Mesenchymal stem cell (in vitro differentiated cells and primary cell): Measurements from ENCODE around the gene ISLR2.

ENCODE experiments used
- DNase-seq: peaks from one replicate; pipeline ENCODE4 v3.0.0-alpha.2; 2013
- H2AFZ ChIP-seq: one replicate; pipeline ENCODE4 v1.6.1; 2013; ENCODE audit warnings: low read depth, mild to moderate bottlenecking, control low read depth, inconsistent platforms, low read length, moderate library complexity
- H2AK5ac ChIP-seq: 2 replicates; pipeline ENCODE4 v1.6.1; 2013; ENCODE audit warnings: low read length, moderate library complexity, mild to moderate bottlenecking, inconsistent platforms; ENCODE audit not compliant: severe bottlenecking
- H2BK120ac ChIP-seq: one replicate; pipeline ENCODE4 v1.6.1; 2013; ENCODE audit warnings: low read depth, mild to moderate bottlenecking, inconsistent platforms, low read length, moderate library complexity
- H2BK12ac ChIP-seq, 2 experiments: one replicate each; pipeline ENCODE4 v1.6.1; 2013; ENCODE audit warnings: inconsistent platforms in 2 of 2, low read length in 2 of 2, mild to moderate bottlenecking in 2 of 2, moderate library complexity in 2 of 2, control low read depth in 1 of 2
- H2BK15ac ChIP-seq: one replicate; pipeline ENCODE4 v1.6.1; 2013; ENCODE audit warnings: mild to moderate bottlenecking, low read depth, inconsistent platforms; ENCODE audit not compliant: poor library complexity, severe bottlenecking
- H2BK5ac ChIP-seq: 2 replicates; pipeline ENCODE4 v1.6.1; 2013; ENCODE audit warnings: low read depth, mild to moderate bottlenecking, low read length, control low read depth, inconsistent platforms; ENCODE audit not compliant: poor library complexity, severe bottlenecking
- H3K14ac ChIP-seq, 2 experiments: one replicate each; pipeline ENCODE4 v1.6.1; 2013; ENCODE audit warnings: inconsistent platforms in 2 of 2, low read length in 2 of 2, control low read depth in 1 of 2, mild to moderate bottlenecking in 1 of 2, moderate library complexity in 1 of 2
- H3K18ac ChIP-seq, 2 experiments: one replicate each; pipeline ENCODE4 v1.6.1; 2013; ENCODE audit warnings: inconsistent platforms in 2 of 2, low read length in 2 of 2, control low read depth in 1 of 2, low read depth in 1 of 2, mild to moderate bottlenecking in 1 of 2
- H3K23ac ChIP-seq, 2 experiments: one replicate each; pipeline ENCODE4 v1.6.1; 2013; ENCODE audit warnings: inconsistent platforms in 2 of 2, low read length in 2 of 2, mild to moderate bottlenecking in 2 of 2, moderate library complexity in 2 of 2, control low read depth in 1 of 2
- H3K27ac ChIP-seq: 2 replicates; pipeline ENCODE4 v1.5.1; 2013; ENCODE audit warnings: mild to moderate bottlenecking, moderate library complexity, low read length, control low read depth, inconsistent platforms; ENCODE audit not compliant: poor library complexity, severe bottlenecking
- H3K27me3 ChIP-seq, 2 experiments: 2 replicates each; pipeline versions ENCODE4 v1.6.1 to v1.7.0; 2013; ENCODE audit warnings: low read length in 2 of 2, mild to moderate bottlenecking in 2 of 2, moderate library complexity in 2 of 2, control low read depth in 1 of 2, inconsistent platforms in 1 of 2; ENCODE audit not compliant: control insufficient read depth in 1 of 2, insufficient read depth in 1 of 2
- H3K36me3 ChIP-seq, 2 experiments: 2 replicates each; pipeline versions ENCODE4 v1.6.1 to v1.7.0; 2013; ENCODE audit warnings: low read length in 2 of 2, control low read depth in 1 of 2, inconsistent platforms in 1 of 2, low read depth in 1 of 2, mild to moderate bottlenecking in 1 of 2; ENCODE audit not compliant: insufficient read depth in 2 of 2, control insufficient read depth in 1 of 2
- H3K4ac ChIP-seq, 2 experiments: one replicate each; pipeline ENCODE4 v1.6.1; 2013; ENCODE audit warnings: inconsistent platforms in 2 of 2, low read length in 2 of 2, mild to moderate bottlenecking in 2 of 2, moderate library complexity in 2 of 2, control low read depth in 1 of 2, low read depth in 1 of 2
- H3K4me1 ChIP-seq: 2 replicates; pipeline ENCODE4 v1.6.1; 2013; ENCODE audit warnings: low read depth, low read length, control low read depth; ENCODE audit not compliant: control insufficient read depth, insufficient read depth
- H3K4me2 ChIP-seq: 2 replicates; pipeline ENCODE4 v1.6.1; 2013; ENCODE audit warnings: low read length, mild to moderate bottlenecking, inconsistent platforms; ENCODE audit not compliant: poor library complexity, severe bottlenecking
- H3K4me3 ChIP-seq, 2 experiments: 2 replicates each; pipeline versions ENCODE4 v1.5.1 to v1.7.0; 2013; ENCODE audit warnings: low read length in 2 of 2, mild to moderate bottlenecking in 2 of 2, control low read depth in 1 of 2, low read depth in 1 of 2; ENCODE audit not compliant: insufficient read depth in 1 of 2
- H3K79me1 ChIP-seq: replicated peaks from 2 replicates; pipeline ENCODE4 v1.6.1; 2013; ENCODE audit warnings: mild to moderate bottlenecking, control low read depth, low read length, inconsistent platforms; ENCODE audit not compliant: poor library complexity, severe bottlenecking
- H3K9ac ChIP-seq: 2 replicates; pipeline ENCODE4 v1.7.0; 2013; ENCODE audit warnings: mild to moderate bottlenecking, low read length, moderate library complexity
- H3K9me3 ChIP-seq: 2 replicates; pipeline ENCODE4 v1.7.0; 2013; ENCODE audit warnings: mild to moderate bottlenecking, low read length; ENCODE audit not compliant: control insufficient read depth
- H4K8ac ChIP-seq: one replicate; pipeline ENCODE4 v1.6.1; 2013; ENCODE audit warnings: inconsistent platforms, mild to moderate bottlenecking, low read length, moderate library complexity
- H4K91ac ChIP-seq: one replicate; pipeline ENCODE4 v1.6.1; 2013; ENCODE audit warnings: mild to moderate bottlenecking, low read length, inconsistent platforms
- WGBS: methylation state at CpG from one replicate; pipeline ENCODE4 v1.1.7; 2013; ENCODE audit warnings: mixed read lengths; 5-methylcytosine and 5-hydroxymethylcytosine counted together

ISLR2 gene

GRCh38 chr15:74170071-74170844 lies 39.9 kb downstream of the ISLR2 start:
- H3K4me1 ChIP-seq, result peaks cover 32% of the 10 kb centered on the region
- no peak overlapping the region for H3K14ac ChIP-seq
- H3K23ac ChIP-seq, result no peak overlapping the region
- H4K91ac ChIP-seq, result no peak overlapping the region
- no peak overlapping the region for H3K9ac ChIP-seq
- no peak overlapping the region for H2BK12ac ChIP-seq
- no peak overlapping the region for H2BK120ac ChIP-seq
- H2BK5ac ChIP-seq, result no peak overlapping the region
- no peak overlapping the region for H2AFZ ChIP-seq
- H3K4me3 ChIP-seq, result no peak overlapping the region
- H3K27me3 ChIP-seq, result peaks cover 4 to 7% of the 10 kb centered on the region in 2 experiments
- H2BK15ac ChIP-seq, result no peak overlapping the region
- no peaks in the 10 kb centered on the region for H3K9me3 ChIP-seq
- H4K8ac ChIP-seq, result no peak overlapping the region
- DNase-seq, result no peak
- no peak overlapping the region for H2AK5ac ChIP-seq
- no peak overlapping the region for H3K4me2 ChIP-seq
- WGBS, result 80% methylated on average over 13 of the region's 15 CpGs
- H3K27ac ChIP-seq, result no peak overlapping the region
- peaks cover under 1 to 3% of the 10 kb centered on the region in 2 experiments for H3K36me3 ChIP-seq
- H3K79me1 ChIP-seq, result no peaks in the 10 kb centered on the region
- H3K18ac ChIP-seq, result no peak overlapping the region
- no peak overlapping the region for H3K4ac ChIP-seq

DNA sequence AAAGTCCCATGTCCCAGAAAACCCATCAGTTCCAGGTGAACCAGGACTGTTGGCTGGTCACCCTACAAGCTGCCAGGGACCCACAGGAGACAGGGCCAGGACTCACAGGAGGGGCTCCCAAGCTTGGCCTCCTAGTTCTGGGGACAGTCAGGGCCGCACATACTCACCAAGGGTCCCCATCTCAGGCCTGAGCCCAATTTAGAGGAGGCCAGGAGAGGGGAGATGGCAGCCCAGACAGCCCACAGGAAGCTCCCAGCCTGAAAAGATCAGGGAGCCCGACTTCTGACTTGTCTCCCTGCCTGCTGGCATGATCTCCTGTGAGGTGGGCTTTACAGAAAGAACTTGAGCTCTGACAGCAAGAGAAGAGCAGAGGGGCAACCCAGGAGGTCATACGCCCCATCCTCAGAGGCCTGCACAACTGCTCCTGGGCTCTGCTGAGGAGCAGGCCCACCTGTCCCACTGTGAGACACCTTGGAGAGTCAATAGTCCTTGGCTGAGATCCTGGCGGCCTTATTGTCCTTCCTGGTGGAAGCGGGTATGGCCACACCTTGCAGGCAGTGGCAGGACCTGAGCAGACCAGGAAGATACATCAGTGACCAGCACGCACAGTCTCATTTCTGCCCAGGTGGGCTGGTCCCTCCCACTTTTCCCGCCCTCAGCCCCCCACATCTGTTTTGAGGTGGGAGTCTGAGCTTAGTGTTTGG lies 40.6 kb downstream of the ISLR2 start:
- H3K4me2 ChIP-seq, result no peak overlapping the region
- H3K4me3 ChIP-seq, result no peak overlapping the region
- H3K79me1 ChIP-seq, result no peaks in the 10 kb centered on the region
- H2BK12ac ChIP-seq, result no peak overlapping the region
- H3K27me3 ChIP-seq, result peaks cover 4 to 7% of the 10 kb centered on the region in 2 experiments
- peaks cover 39% of the 10 kb centered on the region for H3K4me1 ChIP-seq
- H4K8ac ChIP-seq, result no peak overlapping the region
- no peak overlapping the region for H3K23ac ChIP-seq
- H3K36me3 ChIP-seq, result peaks cover 5 to 8% of the 10 kb centered on the region in 2 experiments
- no peak overlapping the region for H2AK5ac ChIP-seq
- H3K14ac ChIP-seq, result no peak overlapping the region
- H2AFZ ChIP-seq, result no peak overlapping the region
- H3K27ac ChIP-seq, result no peak overlapping the region
- H2BK5ac ChIP-seq, result no peak overlapping the region
- H2BK15ac ChIP-seq, result no peak overlapping the region
- no peak overlapping the region for H4K91ac ChIP-seq
- no peak overlapping the region for H3K18ac ChIP-seq
- no peak overlapping the region for H2BK120ac ChIP-seq
- DNase-seq, result no peak
- no peaks in the 10 kb centered on the region for H3K9me3 ChIP-seq
- H3K4ac ChIP-seq, result no peak overlapping the region
- WGBS, result 77% methylated on average over 5 of the region's 7 CpGs
- no peak overlapping the region for H3K9ac ChIP-seq

DNA sequence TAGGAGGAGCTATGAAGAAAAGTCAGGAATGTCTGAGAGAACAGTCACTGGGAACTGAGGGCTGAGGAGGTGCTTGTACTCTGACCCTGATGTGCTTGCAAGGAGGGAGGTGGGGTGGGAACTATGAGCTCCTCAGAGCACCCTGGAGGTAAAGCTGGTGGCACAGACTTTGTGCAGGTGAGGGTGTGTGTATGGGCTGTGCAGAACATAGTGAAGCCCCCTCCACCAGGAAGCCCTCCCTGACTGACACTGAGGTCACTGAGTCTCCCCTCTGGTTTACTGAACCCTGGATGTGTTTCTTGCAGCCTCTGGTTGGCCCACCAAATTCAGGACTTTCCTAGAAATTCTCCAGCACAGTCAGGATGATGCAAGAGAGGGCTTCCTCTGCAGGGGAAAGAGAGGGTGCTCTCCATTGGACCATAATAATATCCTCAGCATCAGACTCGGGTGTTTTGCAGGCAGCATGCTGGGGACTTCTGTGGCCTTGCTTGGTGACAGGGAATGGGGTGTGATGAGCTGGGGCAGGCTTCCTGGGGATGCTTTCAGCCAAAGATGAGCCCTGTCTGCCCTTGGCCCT lies 41.7 kb downstream of the ISLR2 start:
- DNase-seq, result no peak
- H3K79me1 ChIP-seq, result no peaks in the 10 kb centered on the region
- peaks cover 5 to 14% of the 10 kb centered on the region in 2 experiments for H3K36me3 ChIP-seq
- peaks cover 50% of the 10 kb centered on the region for H3K4me1 ChIP-seq
- H3K9me3 ChIP-seq, result no peaks in the 10 kb centered on the region
- H2AK5ac ChIP-seq, result no peak overlapping the region
- H4K8ac ChIP-seq, result no peak overlapping the region
- 100% methylated on average over 1 of the region's 1 CpG for WGBS
- no peak overlapping the region for H3K14ac ChIP-seq
- H2BK15ac ChIP-seq, result no peak overlapping the region
- no peak overlapping the region for H2AFZ ChIP-seq
- H4K91ac ChIP-seq, result no peak overlapping the region
- H3K4me3 ChIP-seq, result peak overlapping the region in 1 of 2 experiments; percentile 61
- H3K27me3 ChIP-seq, result peaks cover 4 to 7% of the 10 kb centered on the region in 2 experiments
- H3K9ac ChIP-seq, result peak overlapping the region; percentile 90
- no peak overlapping the region for H2BK120ac ChIP-seq
- H2BK5ac ChIP-seq, result no peak overlapping the region
- H3K23ac ChIP-seq, result no peak overlapping the region
- H3K18ac ChIP-seq, result no peak overlapping the region
- H3K27ac ChIP-seq, result no peak overlapping the region
- no peak overlapping the region for H3K4ac ChIP-seq
- no peak overlapping the region for H2BK12ac ChIP-seq
- no peak overlapping the region for H3K4me2 ChIP-seq
